A673 (cell line): ENCODE data around the gene TEAD1.

ENCODE experiments used
- CTCF ChIP-seq: fragments of 300-800, 200-600 bp; sonication (generic); conservative IDR thresholded peaks from 2 replicates; pipeline ENCODE4 v1.5.1; 2017; ENCODE audit warnings: low read depth, mild to moderate bottlenecking, antibody characterized with exemption, low read length, moderate library complexity, mixed read lengths
- EZH2 ChIP-seq: fragments of 200-600 bp; sonication (generic); IDR thresholded peaks from 2 replicates; pipeline ENCODE4 v1.6.1; 2017; ENCODE audit warnings: borderline replicate concordance, low read depth, mild to moderate bottlenecking, mixed read lengths, antibody characterized with exemption, low read length; ENCODE audit not compliant: poor library complexity, severe bottlenecking

GRCh38 chr11:12772324-12772723, 98.1 kb downstream of the TEAD1 start:
- no peak for TF ChIP-seq CTCF
- TF ChIP-seq EZH2, result no peak
